ENCODE results near the gene LOX.

LOX gene

DNA sequence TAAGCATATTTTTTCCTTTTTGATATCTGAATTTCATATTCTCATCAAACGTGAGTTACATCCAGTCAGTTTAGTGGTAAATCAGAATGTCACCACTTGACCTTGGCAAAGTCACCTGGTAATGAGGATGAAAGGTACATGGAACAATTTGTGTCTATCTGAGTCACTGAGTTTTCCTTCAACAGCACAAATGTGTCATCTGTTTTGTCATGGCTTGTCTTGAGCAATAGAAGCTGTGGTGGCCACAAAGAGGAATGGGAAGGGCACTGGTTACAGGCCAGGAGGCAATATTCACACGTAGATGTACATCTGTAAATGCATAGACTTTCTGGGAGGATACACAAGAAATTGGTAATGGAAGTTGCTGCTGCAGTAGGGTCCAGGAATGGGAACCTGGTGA is 42.9 kb upstream of the LOX start:
- no peak for DNase-seq (ENCODE audit: low spot score)
- no peak for TF ChIP-seq CTCF (IDR thresholded peaks at IDR 0.05; ENCODE audit: borderline replicate concordance, control extremely low read depth, extremely low read depth, insufficient read depth, missing control alignments)
- in situ Hi-C loops (cut with MboI; ENCODE audit: low sequenced_read_pairs, unreplicated experiment): no loop called here

GRCh38 chr5:122120493-122120892 is 42.4 kb upstream of the LOX start:
- no peak for DNase-seq (ENCODE audit: low spot score)
- in situ Hi-C loops (cut with MboI; ENCODE audit: low sequenced_read_pairs, unreplicated experiment): no loop called here
- TF ChIP-seq CTCF (IDR thresholded peaks at IDR 0.05; ENCODE audit: borderline replicate concordance, control extremely low read depth, extremely low read depth, insufficient read depth, missing control alignments): no peak

- no peak for TF ChIP-seq CTCF (IDR thresholded peaks at IDR 0.05; ENCODE audit: borderline replicate concordance, control extremely low read depth, extremely low read depth, insufficient read depth, missing control alignments)
- in situ Hi-C loops (cut with MboI; ENCODE audit: low sequenced_read_pairs, unreplicated experiment): no loop called here
Measured at GRCh38 chr5:122119205-122119604, 41.1 kb upstream of the LOX start.

GRCh38 chr5:122118356-122118948 is 40.4 kb upstream of the LOX start:
- in situ Hi-C loops (cut with MboI; ENCODE audit: low sequenced_read_pairs, unreplicated experiment): no loop called here
- DNase-seq (ENCODE audit: low spot score): no peak

More at GRCh38 chr5:122119205-122119604, 41.1 kb upstream of the LOX start:
- no peak for DNase-seq (ENCODE audit: low spot score)

GRCh38 chr5:122114501-122114900 is 36.4 kb upstream of the LOX start:
- no peak for DNase-seq (ENCODE audit: low spot score)
- in situ Hi-C loops (cut with MboI; ENCODE audit: low sequenced_read_pairs, unreplicated experiment): no loop called here
- no peak for TF ChIP-seq CTCF (IDR thresholded peaks at IDR 0.05; ENCODE audit: borderline replicate concordance, control extremely low read depth, extremely low read depth, insufficient read depth, missing control alignments)

More at GRCh38 chr5:122118356-122118948, 40.4 kb upstream of the LOX start:
- no peak for TF ChIP-seq CTCF (IDR thresholded peaks at IDR 0.05; ENCODE audit: borderline replicate concordance, control extremely low read depth, extremely low read depth, insufficient read depth, missing control alignments)

DNA sequence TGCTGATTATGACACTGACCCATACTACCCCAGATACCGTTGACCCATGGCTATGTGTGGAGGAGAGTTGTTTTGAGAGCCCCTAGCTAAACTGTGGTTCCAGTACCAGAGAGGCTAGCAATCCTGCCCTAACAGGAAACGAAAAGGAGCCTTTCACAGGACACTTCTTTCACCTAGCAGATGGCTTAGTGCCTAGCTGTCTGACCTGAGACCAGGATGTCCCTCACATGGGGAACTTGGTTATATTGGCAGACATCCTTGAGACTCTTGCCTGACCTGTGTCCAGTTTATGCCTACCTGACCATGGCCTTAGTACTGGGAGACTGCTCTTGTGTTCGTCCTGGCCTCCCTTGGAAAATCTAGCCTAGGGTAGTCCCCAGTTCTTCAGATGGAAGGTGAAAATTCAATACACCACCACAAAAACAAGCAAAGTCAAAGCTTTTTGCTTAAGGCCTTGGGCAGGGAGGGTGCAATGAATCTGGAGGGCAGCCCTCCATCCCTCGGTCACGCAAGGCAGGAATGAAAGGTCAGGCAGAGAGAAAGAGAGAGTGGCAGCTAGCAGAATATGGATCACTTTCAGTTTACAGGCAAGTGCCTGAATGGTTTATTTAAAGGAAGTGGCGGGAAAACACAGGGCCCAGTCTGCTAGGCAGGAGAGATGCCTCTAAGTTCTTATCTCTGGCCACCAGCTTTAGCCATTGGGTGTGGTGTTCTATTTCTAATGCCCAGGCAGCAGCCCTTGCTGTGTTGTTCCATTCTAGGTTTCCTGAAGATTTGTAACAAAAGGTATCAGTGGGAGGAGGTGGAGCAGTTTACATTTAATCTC is 34.9 kb upstream of the LOX start:
- TF ChIP-seq CTCF (IDR thresholded peaks at IDR 0.05; ENCODE audit: borderline replicate concordance, control extremely low read depth, extremely low read depth, insufficient read depth, missing control alignments): no peak
- no peak for DNase-seq (ENCODE audit: low spot score)
- in situ Hi-C loops (cut with MboI; ENCODE audit: low sequenced_read_pairs, unreplicated experiment): no loop called here

Measured in GM13976 (cell line).